ENCODE measurements around the gene SCARB1.

The SCARB1 gene

GRCh38 chr12:124864326-124864752 is 675 bp upstream of the SCARB1 start:
- no peak for DNase-seq (ENCODE audit: low spot score)

GRCh38 chr12:124862768-124863415 is 772 bp downstream of the SCARB1 start:
- DNase-seq (ENCODE audit: low spot score): no peak

GRCh38 chr12:124861898-124862676 is 1.6 kb downstream of the SCARB1 start:
- no peak for DNase-seq (ENCODE audit: low spot score)

GRCh38 chr12:124861492-124861891 is 2.2 kb downstream of the SCARB1 start:
- peak; percentile 66 for DNase-seq (ENCODE audit: low spot score)

- DNase-seq (ENCODE audit: low spot score): no peak
Measured at GRCh38 chr12:124857921-124858461, 5.7 kb downstream of the SCARB1 start.

- DNase-seq (ENCODE audit: low spot score): no peak
Measured at GRCh38 chr12:124856842-124857178, 6.9 kb downstream of the SCARB1 start.

GRCh38 chr12:124856132-124856841 is 7.4 kb downstream of the SCARB1 start:
- DNase-seq (ENCODE audit: low spot score): no peak

GRCh38 chr12:124855275-124855957 is 8.2 kb downstream of the SCARB1 start:
- no peak for DNase-seq (ENCODE audit: low spot score)

- no peak for DNase-seq (ENCODE audit: low spot score)
Measured at GRCh38 chr12:124854637-124855184, 9.0 kb downstream of the SCARB1 start.

GRCh38 chr12:124853781-124854636 is 9.7 kb downstream of the SCARB1 start:
- DNase-seq (ENCODE audit: low spot score): no peak

- DNase-seq (ENCODE audit: low spot score): no peak
Measured at GRCh38 chr12:124852911-124853427, 10.7 kb downstream of the SCARB1 start.

GRCh38 chr12:124852329-124852831 is 11.3 kb downstream of the SCARB1 start:
- DNase-seq (ENCODE audit: low spot score): no peak

GRCh38 chr12:124851342-124851741 is 12.3 kb downstream of the SCARB1 start:
- no peak for DNase-seq (ENCODE audit: low spot score)

- DNase-seq (ENCODE audit: low spot score): no peak
Measured at GRCh38 chr12:124849382-124849781, 14.3 kb downstream of the SCARB1 start.

GRCh38 chr12:124848621-124849380 is 14.9 kb downstream of the SCARB1 start:
- DNase-seq (ENCODE audit: low spot score): no peak

GRCh38 chr12:124847113-124848074 is 16.3 kb downstream of the SCARB1 start:
- no peak for DNase-seq (ENCODE audit: low spot score)

GRCh38 chr12:124844411-124845397 is 19.0 kb downstream of the SCARB1 start:
- no peak for DNase-seq (ENCODE audit: low spot score)
